ENCODE results near the gene CTNNB1. TPM values are rescaled to one million over a fixed set of nuclear protein-coding genes. Genes with fewer than 3 reads are reported as not detected.

CTNNB1 gene
- total and polyA plus RNA-seq, 2 of the 13 experiments (the other 11 are each of a cell fraction or from before 2014, with no cell fraction given) = 398 to 489 TPM

DNA sequence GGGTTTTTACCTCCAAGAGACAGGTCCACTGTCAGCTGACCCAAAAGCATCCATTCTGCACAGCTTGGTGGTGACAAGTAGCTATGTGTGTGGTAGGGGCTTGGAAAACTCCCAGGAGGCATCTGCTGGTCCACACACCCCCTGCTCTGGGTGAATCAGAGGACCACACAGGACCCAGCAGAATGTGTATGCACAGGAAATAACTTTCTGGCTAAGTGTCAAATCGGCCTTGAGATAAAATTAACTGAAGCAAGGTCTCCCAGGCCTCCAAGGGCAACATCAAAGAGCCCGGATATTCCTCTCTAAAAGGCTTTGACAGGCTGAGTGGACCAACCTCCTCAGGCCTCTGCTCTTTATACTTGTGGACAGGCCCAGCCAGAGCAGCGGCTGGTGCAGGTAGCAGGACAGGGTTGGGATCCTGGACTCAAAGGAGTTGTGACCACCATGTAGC lies 66.5 kb downstream of the CTNNB1 start (continued):
- TF ChIP-seq, protein P1, sequence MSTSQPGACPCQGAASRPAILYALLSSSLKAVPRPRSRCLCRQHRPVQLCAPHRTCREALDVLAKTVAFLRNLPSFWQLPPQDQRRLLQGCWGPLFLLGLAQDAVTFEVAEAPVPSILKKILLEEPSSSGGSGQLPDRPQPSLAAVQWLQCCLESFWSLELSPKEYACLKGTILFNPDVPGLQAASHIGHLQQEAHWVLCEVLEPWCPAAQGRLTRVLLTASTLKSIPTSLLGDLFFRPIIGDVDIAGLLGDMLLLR (CRISPR knock-in tag; IDR thresholded peaks at IDR 0.05) = no peak
- TF ChIP-seq FOXJ3 (CRISPR knock-in tag; IDR thresholded peaks at IDR 0.05; ENCODE audit: borderline replicate concordance) (peak; percentile 29; the same call in 1 of the 2 replicates), ZFX (CRISPR knock-in tag; IDR thresholded peaks at IDR 0.05; ENCODE audit: low read depth) (peak; percentile 47; the same call in 1 of the 2 replicates), CHCHD3 (CRISPR knock-in tag; IDR thresholded peaks at IDR 0.05) (no peak), ZNF232 (CRISPR knock-in tag; IDR thresholded peaks at IDR 0.05; ENCODE audit: borderline replicate concordance) (peak; percentile 27; the same call in 1 of the 2 replicates), RXRB (CRISPR knock-in tag; IDR thresholded peaks at IDR 0.05; ENCODE audit: borderline replicate concordance) (peak; percentile 59; the same call in 1 of the 2 replicates), HOXD1 (CRISPR knock-in tag; IDR thresholded peaks at IDR 0.05) (no peak; the same call in 1 of the 2 replicates), ZNF839 (CRISPR knock-in tag; IDR thresholded peaks at IDR 0.05; ENCODE audit: borderline replicate concordance) (no peak), RARG (CRISPR knock-in tag; IDR thresholded peaks at IDR 0.05; ENCODE audit: low read depth) (no peak)
- TF ChIP-seq, protein P2, sequence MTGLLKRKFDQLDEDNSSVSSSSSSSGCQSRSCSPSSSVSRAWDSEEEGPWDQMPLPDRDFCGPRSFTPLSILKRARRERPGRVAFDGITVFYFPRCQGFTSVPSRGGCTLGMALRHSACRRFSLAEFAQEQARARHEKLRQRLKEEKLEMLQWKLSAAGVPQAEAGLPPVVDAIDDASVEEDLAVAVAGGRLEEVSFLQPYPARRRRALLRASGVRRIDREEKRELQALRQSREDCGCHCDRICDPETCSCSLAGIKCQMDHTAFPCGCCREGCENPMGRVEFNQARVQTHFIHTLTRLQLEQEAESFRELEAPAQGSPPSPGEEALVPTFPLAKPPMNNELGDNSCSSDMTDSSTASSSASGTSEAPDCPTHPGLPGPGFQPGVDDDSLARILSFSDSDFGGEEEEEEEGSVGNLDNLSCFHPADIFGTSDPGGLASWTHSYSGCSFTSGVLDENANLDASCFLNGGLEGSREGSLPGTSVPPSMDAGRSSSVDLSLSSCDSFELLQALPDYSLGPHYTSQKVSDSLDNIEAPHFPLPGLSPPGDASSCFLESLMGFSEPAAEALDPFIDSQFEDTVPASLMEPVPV (CRISPR knock-in tag; IDR thresholded peaks at IDR 0.05) = no peak
- TF ChIP-seq, protein P3, sequence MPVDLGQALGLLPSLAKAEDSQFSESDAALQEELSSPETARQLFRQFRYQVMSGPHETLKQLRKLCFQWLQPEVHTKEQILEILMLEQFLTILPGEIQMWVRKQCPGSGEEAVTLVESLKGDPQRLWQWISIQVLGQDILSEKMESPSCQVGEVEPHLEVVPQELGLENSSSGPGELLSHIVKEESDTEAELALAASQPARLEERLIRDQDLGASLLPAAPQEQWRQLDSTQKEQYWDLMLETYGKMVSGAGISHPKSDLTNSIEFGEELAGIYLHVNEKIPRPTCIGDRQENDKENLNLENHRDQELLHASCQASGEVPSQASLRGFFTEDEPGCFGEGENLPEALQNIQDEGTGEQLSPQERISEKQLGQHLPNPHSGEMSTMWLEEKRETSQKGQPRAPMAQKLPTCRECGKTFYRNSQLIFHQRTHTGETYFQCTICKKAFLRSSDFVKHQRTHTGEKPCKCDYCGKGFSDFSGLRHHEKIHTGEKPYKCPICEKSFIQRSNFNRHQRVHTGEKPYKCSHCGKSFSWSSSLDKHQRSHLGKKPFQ (CRISPR knock-in tag; IDR thresholded peaks at IDR 0.05; ENCODE audit: insufficient replicate concordance) = no peak
- TF ChIP-seq, protein P4, sequence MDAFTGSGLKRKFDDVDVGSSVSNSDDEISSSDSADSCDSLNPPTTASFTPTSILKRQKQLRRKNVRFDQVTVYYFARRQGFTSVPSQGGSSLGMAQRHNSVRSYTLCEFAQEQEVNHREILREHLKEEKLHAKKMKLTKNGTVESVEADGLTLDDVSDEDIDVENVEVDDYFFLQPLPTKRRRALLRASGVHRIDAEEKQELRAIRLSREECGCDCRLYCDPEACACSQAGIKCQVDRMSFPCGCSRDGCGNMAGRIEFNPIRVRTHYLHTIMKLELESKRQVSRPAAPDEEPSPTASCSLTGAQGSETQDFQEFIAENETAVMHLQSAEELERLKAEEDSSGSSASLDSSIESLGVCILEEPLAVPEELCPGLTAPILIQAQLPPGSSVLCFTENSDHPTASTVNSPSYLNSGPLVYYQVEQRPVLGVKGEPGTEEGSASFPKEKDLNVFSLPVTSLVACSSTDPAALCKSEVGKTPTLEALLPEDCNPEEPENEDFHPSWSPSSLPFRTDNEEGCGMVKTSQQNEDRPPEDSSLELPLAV (CRISPR knock-in tag; conservative IDR thresholded peaks at IDR 0.05; ENCODE audit: low read depth) = no peak
- TF ChIP-seq, protein P5, sequence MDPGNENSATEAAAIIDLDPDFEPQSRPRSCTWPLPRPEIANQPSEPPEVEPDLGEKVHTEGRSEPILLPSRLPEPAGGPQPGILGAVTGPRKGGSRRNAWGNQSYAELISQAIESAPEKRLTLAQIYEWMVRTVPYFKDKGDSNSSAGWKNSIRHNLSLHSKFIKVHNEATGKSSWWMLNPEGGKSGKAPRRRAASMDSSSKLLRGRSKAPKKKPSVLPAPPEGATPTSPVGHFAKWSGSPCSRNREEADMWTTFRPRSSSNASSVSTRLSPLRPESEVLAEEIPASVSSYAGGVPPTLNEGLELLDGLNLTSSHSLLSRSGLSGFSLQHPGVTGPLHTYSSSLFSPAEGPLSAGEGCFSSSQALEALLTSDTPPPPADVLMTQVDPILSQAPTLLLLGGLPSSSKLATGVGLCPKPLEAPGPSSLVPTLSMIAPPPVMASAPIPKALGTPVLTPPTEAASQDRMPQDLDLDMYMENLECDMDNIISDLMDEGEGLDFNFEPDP (CRISPR knock-in tag; conservative IDR thresholded peaks at IDR 0.05) = no peak
- TF ChIP-seq, protein P6, sequence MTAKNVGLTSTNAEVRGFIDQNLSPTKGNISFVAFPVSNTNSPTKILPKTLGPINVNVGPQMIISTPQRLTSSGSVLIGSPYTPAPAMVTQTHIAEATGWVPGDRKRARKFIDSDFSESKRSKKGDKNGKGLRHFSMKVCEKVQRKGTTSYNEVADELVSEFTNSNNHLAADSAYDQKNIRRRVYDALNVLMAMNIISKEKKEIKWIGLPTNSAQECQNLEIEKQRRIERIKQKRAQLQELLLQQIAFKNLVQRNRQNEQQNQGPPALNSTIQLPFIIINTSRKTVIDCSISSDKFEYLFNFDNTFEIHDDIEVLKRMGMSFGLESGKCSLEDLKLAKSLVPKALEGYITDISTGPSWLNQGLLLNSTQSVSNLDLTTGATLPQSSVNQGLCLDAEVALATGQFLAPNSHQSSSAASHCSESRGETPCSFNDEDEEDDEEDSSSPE (CRISPR knock-in tag; IDR thresholded peaks at IDR 0.05) = no peak
- TF ChIP-seq, protein P7, sequence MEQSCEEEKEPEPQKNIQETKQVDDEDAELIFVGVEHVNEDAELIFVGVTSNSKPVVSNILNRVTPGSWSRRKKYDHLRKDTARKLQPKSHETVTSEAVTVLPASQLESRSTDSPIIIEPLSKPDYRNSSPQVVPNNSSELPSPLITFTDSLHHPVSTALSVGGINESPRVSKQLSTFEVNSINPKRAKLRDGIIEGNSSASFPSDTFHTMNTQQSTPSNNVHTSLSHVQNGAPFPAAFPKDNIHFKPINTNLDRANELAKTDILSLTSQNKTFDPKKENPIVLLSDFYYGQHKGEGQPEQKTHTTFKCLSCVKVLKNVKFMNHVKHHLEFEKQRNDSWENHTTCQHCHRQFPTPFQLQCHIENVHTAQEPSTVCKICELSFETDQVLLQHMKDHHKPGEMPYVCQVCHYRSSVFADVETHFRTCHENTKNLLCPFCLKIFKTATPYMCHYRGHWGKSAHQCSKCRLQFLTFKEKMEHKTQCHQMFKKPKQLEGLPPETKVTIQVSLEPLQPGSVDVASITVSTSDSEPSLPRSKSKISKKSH (CRISPR knock-in tag; IDR thresholded peaks at IDR 0.05; ENCODE audit: borderline replicate concordance) = no peak
- TF ChIP-seq, protein P8, sequence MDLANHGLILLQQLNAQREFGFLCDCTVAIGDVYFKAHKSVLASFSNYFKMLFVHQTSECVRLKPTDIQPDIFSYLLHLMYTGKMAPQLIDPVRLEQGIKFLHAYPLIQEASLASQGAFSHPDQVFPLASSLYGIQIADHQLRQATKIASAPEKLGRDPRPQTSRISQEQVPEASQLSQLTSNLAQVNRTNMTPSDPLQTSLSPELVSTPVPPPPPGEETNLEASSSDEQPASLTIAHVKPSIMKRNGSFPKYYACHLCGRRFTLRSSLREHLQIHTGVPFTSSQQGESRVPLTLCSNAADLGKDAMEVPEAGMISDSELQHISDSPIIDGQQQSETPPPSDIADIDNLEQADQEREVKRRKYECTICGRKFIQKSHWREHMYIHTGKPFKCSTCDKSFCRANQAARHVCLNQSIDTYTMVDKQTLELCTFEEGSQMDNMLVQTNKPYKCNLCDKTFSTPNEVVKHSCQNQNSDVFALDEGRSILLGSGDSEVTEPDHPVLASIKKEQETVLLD (CRISPR knock-in tag; IDR thresholded peaks at IDR 0.05; ENCODE audit: low read depth) = no peak

All from HepG2 (cell line).